MCF 10A (cell line): Measurements from ENCODE around the gene PDE2A. TPM values are rescaled to one million over a fixed set of nuclear protein-coding genes. Genes with fewer than 3 reads are reported as not detected.

ENCODE experiments used
- Bru-seq: library from RNA; stranded (reverse); fragments of 400-500 nt; gene quantifications from one replicate; lab custom pipeline; 2021; lab: Mats Ljungman, UMichigan
- BruChase-seq, 2 experiments: library from RNA; stranded (reverse); fragments of 400-500 nt; gene quantifications; one replicate each; lab custom pipeline; 2021; lab: Mats Ljungman, UMichigan
- BruUV-seq: library from RNA; stranded (reverse); fragments of 400-500 nt; replicated peaks from 2 replicates; lab custom pipeline; 2021; lab: Mats Ljungman, UMichigan
- CTCF ChIA-PET: fragments of 300-600 bp; sonication (Branson Sonifier 250); formaldehyde crosslinking; extraction: SDS; loops from one replicate; lab custom pipeline; 2021; ENCODE audit warnings: antibody characterized with exemption, inconsistent platforms; lab: Yijun Ruan, JAX
- POLR2A ChIA-PET: fragments of 300-600, 350-650 bp; sonication (Branson Sonifier 250); formaldehyde crosslinking; extraction: SDS; loops from one replicate; lab custom pipeline; 2020; ENCODE audit warnings: antibody characterized with exemption, inconsistent platforms; lab: Yijun Ruan, JAX
- DNase-seq: peaks from one replicate; pipeline ENCODE4 v3.0.0-alpha.2; 2018; ENCODE audit not compliant: unreplicated experiment
- H3K27ac Mint-ChIP-seq: one replicate; pipeline ENCODE4 v1.8.0; 2022; ENCODE audit warnings: mild to moderate bottlenecking, low read depth, mixed read lengths; ENCODE audit not compliant: unreplicated experiment
- H3K27me3 Mint-ChIP-seq: one replicate; pipeline ENCODE4 v1.8.0; 2022; ENCODE audit warnings: mixed read lengths; ENCODE audit not compliant: insufficient read depth, unreplicated experiment
- H3K36me3 Mint-ChIP-seq: one replicate; pipeline ENCODE4 v1.8.0; 2022; ENCODE audit warnings: mild to moderate bottlenecking, moderate library complexity, mixed read lengths; ENCODE audit not compliant: insufficient read depth, unreplicated experiment
- H3K4me1 Mint-ChIP-seq: one replicate; pipeline ENCODE4 v1.8.0; 2022; ENCODE audit warnings: mixed read lengths; ENCODE audit not compliant: insufficient read depth, unreplicated experiment
- H3K4me3 Mint-ChIP-seq: one replicate; pipeline ENCODE4 v1.8.0; 2022; ENCODE audit warnings: mild to moderate bottlenecking, moderate library complexity, mixed read lengths; ENCODE audit not compliant: unreplicated experiment
- H3K9me3 Mint-ChIP-seq: one replicate; pipeline ENCODE4 v1.8.0; 2022; ENCODE audit warnings: mixed read lengths; ENCODE audit not compliant: unreplicated experiment
- intact Hi-C: fragments of 100-400 bp; cut with micrococcal nuclease; formaldehyde crosslinking; loops from 2 replicates; pipeline ENCODE4 v1.14.1; 2022
- long read RNA-seq: library from polyadenylated mRNA; stranded (forward); transcript quantifications from one replicate; pipeline ENCODE4 v2.0.0, GENCODE V29; 2022
- total RNA-seq: library from RNA; stranded (reverse); gene quantifications from 2 replicates; pipeline ENCODE4 v1.2.3, GENCODE V29; 2022
- TF ChIP-seq, protein P1 (sequence below): fragments of 200-600 bp; IDR thresholded peaks from one replicate; pipeline ENCODE4 v1.8.0; 2022; ENCODE audit warnings: antibody characterized with exemption, mild to moderate bottlenecking; ENCODE audit not compliant: unreplicated experiment

The PDE2A gene
- total RNA-seq (1.9 and 3.3 TPM in 2 replicates), Bru-seq, nascent RNA (percentile 27 among the genes with signal in this experiment), BruChase-seq, experiment 1, labeled RNA remaining after a 6-hour chase (percentile 44 among the genes with signal in this experiment), BruChase-seq, experiment 2, labeled RNA remaining after a 2-hour chase (percentile 31 among the genes with signal in this experiment)
- long read RNA-seq, partial matches to known transcripts = 0 of 1 reads
- long read RNA-seq, other reads (novel, unspliced or antisense) = 1 of 1 reads

DNA sequence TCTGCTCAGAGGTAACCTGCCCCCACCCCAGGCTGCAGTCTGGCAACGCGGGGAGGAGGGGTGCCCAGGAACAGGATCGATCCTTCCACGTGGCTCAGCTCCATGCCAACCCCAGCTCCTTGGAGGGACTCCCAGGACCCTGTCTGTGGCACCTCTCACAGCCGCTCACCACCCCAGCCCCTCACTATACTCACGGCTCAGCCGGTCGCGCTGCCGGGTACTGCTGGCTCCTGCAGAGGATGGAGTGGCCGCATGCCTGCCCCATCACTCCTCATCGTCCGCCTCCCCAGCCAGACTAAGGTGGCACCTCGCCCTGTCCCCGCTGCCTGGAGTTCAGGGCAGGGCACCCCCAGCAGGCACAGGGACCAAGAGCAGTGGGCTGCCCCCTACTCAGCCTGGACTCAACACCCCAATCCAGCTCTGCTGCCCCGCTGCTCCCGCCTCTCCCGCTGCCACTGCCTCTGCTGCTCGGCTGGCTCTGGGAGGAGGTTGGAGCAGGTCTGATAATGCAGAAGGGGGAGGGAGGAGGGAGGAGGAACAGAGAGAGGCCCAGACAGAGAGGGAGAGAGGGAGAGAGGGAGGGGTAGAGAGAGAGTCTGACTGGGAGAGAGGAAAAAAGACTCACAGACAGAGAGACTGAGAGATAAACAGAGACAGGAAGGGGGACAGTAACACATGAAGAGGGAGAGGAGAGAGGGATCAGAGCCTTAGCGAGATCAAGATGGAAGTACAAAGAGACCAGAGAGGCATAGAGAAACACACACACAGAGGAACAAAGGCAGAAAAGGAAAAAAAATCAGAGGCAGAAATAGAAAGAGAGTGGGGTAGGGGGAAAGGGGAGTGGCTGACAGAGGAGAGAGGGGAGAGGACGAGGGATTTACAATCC lies at the start of gene PDE2A:
PDE2A (minus strand) TSS at position 480 of the 886 bp plus-strand sequence; CDS start at position 265, 215 bp downstream.
- TF ChIP-seq, protein P1, sequence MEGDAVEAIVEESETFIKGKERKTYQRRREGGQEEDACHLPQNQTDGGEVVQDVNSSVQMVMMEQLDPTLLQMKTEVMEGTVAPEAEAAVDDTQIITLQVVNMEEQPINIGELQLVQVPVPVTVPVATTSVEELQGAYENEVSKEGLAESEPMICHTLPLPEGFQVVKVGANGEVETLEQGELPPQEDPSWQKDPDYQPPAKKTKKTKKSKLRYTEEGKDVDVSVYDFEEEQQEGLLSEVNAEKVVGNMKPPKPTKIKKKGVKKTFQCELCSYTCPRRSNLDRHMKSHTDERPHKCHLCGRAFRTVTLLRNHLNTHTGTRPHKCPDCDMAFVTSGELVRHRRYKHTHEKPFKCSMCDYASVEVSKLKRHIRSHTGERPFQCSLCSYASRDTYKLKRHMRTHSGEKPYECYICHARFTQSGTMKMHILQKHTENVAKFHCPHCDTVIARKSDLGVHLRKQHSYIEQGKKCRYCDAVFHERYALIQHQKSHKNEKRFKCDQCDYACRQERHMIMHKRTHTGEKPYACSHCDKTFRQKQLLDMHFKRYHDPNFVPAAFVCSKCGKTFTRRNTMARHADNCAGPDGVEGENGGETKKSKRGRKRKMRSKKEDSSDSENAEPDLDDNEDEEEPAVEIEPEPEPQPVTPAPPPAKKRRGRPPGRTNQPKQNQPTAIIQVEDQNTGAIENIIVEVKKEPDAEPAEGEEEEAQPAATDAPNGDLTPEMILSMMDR = no peak
- no peak within 1 kb of the TSS for H3K4me3 Mint-ChIP-seq
- DNase-seq = no peak
- H3K27ac Mint-ChIP-seq = no peak within 1 kb of the TSS
- intact Hi-C loops = no loop called here
- CTCF ChIA-PET = interaction anchor here (0.6 to 1.2 kb wide), 3 partner anchors 25 to 719 kb away, joined by 3 to 8 read pairs (median 6); no protein-coding TSS in a partner anchor
- H3K9me3 Mint-ChIP-seq = no peaks in the 10 kb centered on the region
- POLR2A ChIA-PET = interaction anchor here (1.0 kb wide), 1 partner anchor 14 kb away, joined by 4 read pairs; no protein-coding TSS in a partner anchor
- peaks cover 89% of the 10 kb centered on the region for H3K27me3 Mint-ChIP-seq
- H3K4me1 Mint-ChIP-seq = peaks cover 4% of the 10 kb centered on the region
- peaks cover 8% of the 10 kb centered on the region for H3K36me3 Mint-ChIP-seq
- BruUV-seq = no TSS peak

DNA sequence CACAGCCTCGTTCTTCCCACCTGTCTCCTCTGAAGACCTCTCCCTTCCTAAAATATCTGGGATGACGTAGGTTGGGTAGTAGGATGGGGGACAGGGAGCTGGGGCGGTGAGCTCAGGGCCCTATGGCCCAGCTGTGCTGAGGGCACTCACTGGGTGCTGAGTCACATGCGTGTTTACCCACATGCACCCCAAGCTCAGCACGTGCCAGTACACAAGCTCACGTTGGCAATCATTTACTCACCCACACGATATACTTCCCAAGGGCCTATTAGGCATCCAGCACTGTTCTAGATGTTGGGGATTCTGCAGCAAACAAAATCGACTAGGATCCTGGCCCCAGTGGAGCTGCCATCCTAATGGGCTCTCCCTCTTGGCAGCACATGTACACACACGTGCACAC lies 49.3 kb upstream of the PDE2A start:
- no peaks in the 10 kb centered on the region for H3K9me3 Mint-ChIP-seq

DNA sequence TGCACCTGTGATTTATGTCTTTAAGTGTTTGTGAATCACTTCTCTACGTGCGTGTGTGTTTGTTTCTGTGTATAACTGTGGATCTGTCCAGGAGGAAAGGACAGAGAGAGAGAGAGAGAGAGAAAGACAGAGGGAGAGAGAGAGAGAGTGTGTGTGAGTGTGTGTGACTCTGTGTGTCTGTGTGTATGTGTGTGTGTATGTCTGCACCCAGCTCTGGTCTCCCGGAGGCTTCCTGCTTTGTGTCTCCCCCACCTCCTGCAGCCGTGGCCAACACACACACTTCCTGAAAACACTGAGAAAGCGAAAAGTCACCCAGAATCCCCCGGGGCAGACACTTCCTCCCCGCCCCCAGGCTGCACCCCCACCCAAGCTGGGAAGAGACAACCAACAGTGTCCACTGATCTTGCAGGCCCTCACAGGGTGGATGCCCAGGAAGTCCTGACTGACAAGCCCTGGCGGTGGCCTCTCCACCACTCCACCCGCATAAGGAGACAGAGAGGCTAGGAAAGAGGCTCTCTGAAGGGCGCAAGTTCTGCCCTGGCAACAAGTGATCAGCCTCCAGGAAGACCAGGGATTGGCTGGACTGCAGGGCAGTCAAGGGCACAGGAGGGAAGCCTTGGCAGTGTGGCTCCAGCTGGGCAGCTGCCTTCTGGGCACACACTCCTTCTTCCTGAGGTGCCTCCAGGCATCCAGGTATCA lies 48.0 kb upstream of the PDE2A start:
- ChIA-PET CTCF (interaction anchor here (0.5 to 7.5 kb wide), 5 partner anchors 15 to 457 kb away, joined by 3 to 85 read pairs (median 4); partner anchors contain the start of gene STARD10), POLR2A (interaction anchor here (0.8 to 5.4 kb wide), 11 partner anchors 10 to 112 kb away, joined by 3 to 57 read pairs (median 3); partner anchors contain the start of gene STARD10)
- H3K9me3 Mint-ChIP-seq = no peaks in the 10 kb centered on the region
- intact Hi-C loops = loop anchor here (10.0 kb wide), 1 partner anchor 523 kb away; no protein-coding TSS in a partner anchor
- no TSS peak for BruUV-seq
- peak overlapping the region; percentile 81 for H3K4me3 Mint-ChIP-seq
- peak; percentile 90 for DNase-seq
- TF ChIP-seq, protein P1 = no peak
- H3K27me3 Mint-ChIP-seq = no peaks in the 10 kb centered on the region
- peaks cover 21% of the 10 kb centered on the region for H3K4me1 Mint-ChIP-seq
- H3K36me3 Mint-ChIP-seq = peaks cover 6% of the 10 kb centered on the region
- peak overlapping the region; percentile 89 for H3K27ac Mint-ChIP-seq

More for the DNA sequence above, 49.3 kb upstream of the PDE2A start:
- no peak overlapping the region for H3K4me3 Mint-ChIP-seq
- ChIA-PET POLR2A (interaction anchor here (5.4 kb wide), 1 partner anchor 70 kb away, joined by 57 read pairs; the partner anchor contains the start of gene STARD10), CTCF (interaction anchor here (0.8 to 7.5 kb wide), 10 partner anchors 7 to 455 kb away, joined by 3 to 85 read pairs (median 5); partner anchors contain the start of gene STARD10)
- peak overlapping the region; percentile 32 for H3K27ac Mint-ChIP-seq
- intact Hi-C loops = loop anchor here (10.0 kb wide), 1 partner anchor 521 kb away; no protein-coding TSS in a partner anchor
- no peaks in the 10 kb centered on the region for H3K27me3 Mint-ChIP-seq
- no peak for DNase-seq
- BruUV-seq = no TSS peak
- TF ChIP-seq, protein P1 = no peak
- peaks cover 21% of the 10 kb centered on the region for H3K4me1 Mint-ChIP-seq
- H3K36me3 Mint-ChIP-seq = peaks cover 3% of the 10 kb centered on the region
